Measurements from ENCODE around the gene CRYBG1. TPM values are rescaled to one million over a fixed set of nuclear protein-coding genes. Genes with fewer than 3 reads are reported as not detected.
A peak's percentile ranks its signal among the peaks of the same experiment; 100 is the strongest.

The CRYBG1 gene
- total and polyA plus RNA-seq, 2 of the 4 experiments (the other 2 are of a cell fraction), result 0.38 to 1.1 TPM

GRCh38 chr6:106520711-106521401, 160.3 kb downstream of the CRYBG1 start (continued):
- TF ChIP-seq MAZ (IDR thresholded peaks at IDR 0.05; ENCODE audit: borderline replicate concordance, low read depth, low read length), result no peak

DNA sequence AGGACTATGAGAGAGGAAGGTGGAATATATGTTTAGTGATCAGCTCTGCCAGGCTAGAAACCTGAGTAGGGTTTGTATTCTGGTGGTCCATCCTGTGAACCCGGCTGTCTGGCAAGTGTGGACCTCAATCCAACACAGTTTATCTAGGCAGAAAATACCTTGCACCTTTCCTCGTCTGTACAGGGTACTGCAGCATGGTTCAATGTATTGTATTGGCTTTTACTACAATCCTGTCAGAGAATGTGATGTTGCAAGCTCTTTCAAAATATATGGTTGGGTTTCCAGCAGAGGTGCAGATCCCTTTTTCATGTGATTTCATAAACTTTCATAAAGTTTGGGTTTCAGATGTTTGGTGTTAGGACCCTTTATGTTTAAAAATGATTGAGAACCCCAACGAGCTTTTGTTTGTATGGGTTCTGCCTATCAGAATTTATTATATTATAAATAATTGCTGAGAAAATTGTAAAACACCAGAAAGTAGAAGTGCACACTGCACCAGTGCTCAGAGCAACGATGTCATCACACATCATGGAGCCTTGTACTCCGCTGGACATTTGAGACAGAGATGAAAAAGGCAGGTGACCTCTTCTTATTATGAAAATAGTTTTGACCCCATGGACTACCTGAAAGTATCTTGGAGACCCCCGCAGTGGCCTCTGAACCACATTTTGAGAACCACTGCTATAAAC, 162.2 kb downstream of the CRYBG1 start:
- Histone ChIP-seq H2BK120ac (ENCODE audit: low read depth, low read length) (no peak overlapping the region), H3K4me1 (ENCODE audit: control insufficient read depth, insufficient read depth, low read length) (peaks cover 11% of the 10 kb centered on the region), H3K23ac (ENCODE audit: low read depth, low read length) (no peak overlapping the region), H4K91ac (ENCODE audit: insufficient read depth, low read depth, low read length) (peak overlapping the region; percentile 11; the same call in 1 of the 2 replicates), H4K20me1 (ENCODE audit: insufficient read depth, low read length) (no peaks in the 10 kb centered on the region), H2AFZ (replicated peaks; ENCODE audit: low read length, poor library complexity) (no peak overlapping the region), H3K18ac (ENCODE audit: low read depth, low read length) (no peak overlapping the region), H2AK5ac (ENCODE audit: low read depth, low read length) (no peak overlapping the region; the same call in 1 of the 2 replicates), H3K56ac (ENCODE audit: extremely low read depth, insufficient read depth, low read length) (no peak overlapping the region), H3K27me3 (ENCODE audit: control insufficient read depth, insufficient read depth, low read length) (no peaks in the 10 kb centered on the region), H3K4ac (ENCODE audit: low read depth, low read length) (no peak overlapping the region), H3K9me3 (ENCODE audit: control insufficient read depth, insufficient read depth, low read length) (no peaks in the 10 kb centered on the region), H3K9ac (ENCODE audit: low read depth, low read length) (no peak overlapping the region), H2BK5ac (ENCODE audit: low read depth, low read length, poor library complexity, severe bottlenecking) (no peak overlapping the region), H2BK15ac (ENCODE audit: low read depth, low read length) (0 out of 3 replicates have a peak overlapping the region, but pooled peaks have one; percentile 66), H4K5ac (ENCODE audit: low read depth, low read length) (no peak overlapping the region), H3K4me2 (ENCODE audit: low read depth, low read length) (no peak overlapping the region), H3K4me3 (ENCODE audit: insufficient read depth, low read depth, low read length) (no peak overlapping the region), H3K9me1 (ENCODE audit: insufficient read depth, low read length) (peaks cover 4% of the 10 kb centered on the region; the same call in 1 of the 2 replicates), H4K8ac (ENCODE audit: low read depth in 2 of 2, low read length in 2 of 2) (no peak overlapping the region), H2AK9ac (replicated peaks; ENCODE audit: low read depth, low read length, poor library complexity) (no peak overlapping the region), H3K27ac (ENCODE audit: insufficient read depth, low read length) (no peak overlapping the region), H2BK20ac (ENCODE audit: low read depth, low read length) (peak overlapping the region; percentile 80; the same call in 1 of the 2 replicates), H3K36me3 (ENCODE audit: control insufficient read depth, insufficient read depth, low read length) (no peaks in the 10 kb centered on the region), H3K14ac (replicated peaks; ENCODE audit: low read depth, low read length) (no peak overlapping the region), H3K79me1 (ENCODE audit: low read depth in 1 of 2, low read length in 2 of 2) (no peaks in the 10 kb centered on the region)
- CTCF ChIA-PET, result no interaction called here
- TF ChIP-seq RFX5 (IDR thresholded peaks at IDR 0.05; ENCODE audit: low read depth, low read length) (no peak), POLR2A (IDR thresholded peaks at IDR 0.05; ENCODE audit: low read depth, low read length) (no peak), FOS (IDR thresholded peaks at IDR 0.05; ENCODE audit: low read depth, low read length) (no peak), RCOR1 (IDR thresholded peaks at IDR 0.05; ENCODE audit: insufficient replicate concordance, low read length) (no peak), SMC3 (IDR thresholded peaks at IDR 0.05; ENCODE audit: low read depth, low read length) (no peak), CTCF (conservative IDR thresholded peaks at IDR 0.05; ENCODE audit: low read depth, low read length) (no peak), MAZ (IDR thresholded peaks at IDR 0.05; ENCODE audit: borderline replicate concordance, low read depth, low read length) (no peak), MAFK (IDR thresholded peaks at IDR 0.05; ENCODE audit: low read depth, low read length) (no peak)
- TF ChIP-seq, protein P1, sequence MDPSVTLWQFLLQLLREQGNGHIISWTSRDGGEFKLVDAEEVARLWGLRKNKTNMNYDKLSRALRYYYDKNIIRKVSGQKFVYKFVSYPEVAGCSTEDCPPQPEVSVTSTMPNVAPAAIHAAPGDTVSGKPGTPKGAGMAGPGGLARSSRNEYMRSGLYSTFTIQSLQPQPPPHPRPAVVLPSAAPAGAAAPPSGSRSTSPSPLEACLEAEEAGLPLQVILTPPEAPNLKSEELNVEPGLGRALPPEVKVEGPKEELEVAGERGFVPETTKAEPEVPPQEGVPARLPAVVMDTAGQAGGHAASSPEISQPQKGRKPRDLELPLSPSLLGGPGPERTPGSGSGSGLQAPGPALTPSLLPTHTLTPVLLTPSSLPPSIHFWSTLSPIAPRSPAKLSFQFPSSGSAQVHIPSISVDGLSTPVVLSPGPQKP (IDR thresholded peaks at IDR 0.05; ENCODE audit: borderline replicate concordance, low read depth, low read length), result no peak
- ATAC-seq (ENCODE audit: low read depth) (no peak), DNase-seq (no peak)
- WGBS, 2 experiments (ENCODE audit: extremely low coverage in 2 of 2, insufficient read length in 1 of 2), result 80% methylated on average over 2 of the region's 6 CpGs; no CpG with 5 or more reads in 1 of the 2 experiments
- dilution Hi-C loops (cut with HindIII; ENCODE audit: low sequenced_read_pairs, unreplicated experiment), result no loop called here
- in situ Hi-C loops (cut with MboI; ENCODE audit: low sequenced_read_pairs), result no loop called here
- BruUV-seq (replicated peaks), result no TSS peak
- intact Hi-C loops (cut with micrococcal nuclease), result no loop called here
- POLR2A ChIA-PET (ENCODE audit: unreplicated experiment), result no interaction called here

All from IMR-90 (cell line).